PFSK-1 (cell line): ENCODE results near the gene GALNT4.

Experiments used
- FOXP2 ChIP-seq: optimal IDR thresholded peaks from 2 replicates; pipeline ENCODE3; 2011; ENCODE audit warnings: borderline replicate concordance, control low read depth, inconsistent platforms; ENCODE audit not compliant: insufficient read depth; ENCODE audit errors: extremely low read length, extremely low read depth
- POLR2AphosphoS5 ChIP-seq: IDR thresholded peaks from 2 replicates; pipeline ENCODE4 v1.6.1; 2012; ENCODE audit warnings: low read depth, mild to moderate bottlenecking, control low read depth, low read length, moderate library complexity
- REST ChIP-seq, 2 experiments: IDR thresholded peaks; 2 replicates each; pipeline versions ENCODE4 v1.6.1 to v1.8.0; 2011 to 2012; ENCODE audit warnings: low read depth in 2 of 2, low read length in 2 of 2, control low read depth in 1 of 2, inconsistent platforms in 1 of 2, mild to moderate bottlenecking in 1 of 2, moderate library complexity in 1 of 2; ENCODE audit not compliant: insufficient read depth in 1 of 2
- SIN3A ChIP-seq: IDR thresholded peaks from 2 replicates; pipeline ENCODE4 v1.6.1; 2012; ENCODE audit warnings: mild to moderate bottlenecking, low read length, moderate library complexity, borderline replicate concordance; ENCODE audit not compliant: insufficient read depth
- TAF1 ChIP-seq: IDR thresholded peaks from 2 replicates; pipeline ENCODE4 v1.6.1; 2012; ENCODE audit warnings: low read length, control low read depth, borderline replicate concordance; ENCODE audit not compliant: insufficient read depth

GALNT4 gene

DNA sequence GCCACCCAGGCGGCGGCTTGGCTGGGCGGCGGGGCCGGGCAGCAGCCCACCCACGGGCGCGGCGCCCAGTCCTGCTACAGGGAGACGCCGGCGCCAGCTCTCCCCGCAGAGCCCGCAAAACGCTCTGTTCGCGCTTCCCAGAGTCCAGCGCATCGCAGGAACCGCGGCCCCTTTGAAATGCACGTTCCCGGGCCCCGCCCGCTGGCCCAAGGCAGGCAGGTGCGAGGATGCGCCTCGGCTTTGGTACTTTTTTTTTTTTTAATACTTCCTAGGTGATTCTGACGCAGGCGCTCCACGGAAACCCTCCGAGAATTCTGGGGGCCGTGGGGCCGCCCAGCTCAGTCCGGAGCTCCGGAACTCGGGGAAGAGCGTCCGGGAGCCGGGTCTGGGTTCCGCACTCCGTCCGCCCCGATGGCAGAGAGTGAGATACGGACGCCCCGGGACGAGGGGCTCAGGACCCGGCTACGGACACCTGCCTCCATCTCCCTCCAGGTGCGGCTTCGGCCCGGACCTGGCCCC, 768 bp upstream of the GALNT4 start:
- TF ChIP-seq FOXP2 (no peak), SIN3A (no peak), POLR2AphosphoS5 (no peak), TAF1 (no peak), REST (IDR thresholded peaks at IDR 0.05; ENCODE audit: insufficient read depth in 1 of 2, low read depth in 2 of 2, low read length in 2 of 2) (no peak)

DNA sequence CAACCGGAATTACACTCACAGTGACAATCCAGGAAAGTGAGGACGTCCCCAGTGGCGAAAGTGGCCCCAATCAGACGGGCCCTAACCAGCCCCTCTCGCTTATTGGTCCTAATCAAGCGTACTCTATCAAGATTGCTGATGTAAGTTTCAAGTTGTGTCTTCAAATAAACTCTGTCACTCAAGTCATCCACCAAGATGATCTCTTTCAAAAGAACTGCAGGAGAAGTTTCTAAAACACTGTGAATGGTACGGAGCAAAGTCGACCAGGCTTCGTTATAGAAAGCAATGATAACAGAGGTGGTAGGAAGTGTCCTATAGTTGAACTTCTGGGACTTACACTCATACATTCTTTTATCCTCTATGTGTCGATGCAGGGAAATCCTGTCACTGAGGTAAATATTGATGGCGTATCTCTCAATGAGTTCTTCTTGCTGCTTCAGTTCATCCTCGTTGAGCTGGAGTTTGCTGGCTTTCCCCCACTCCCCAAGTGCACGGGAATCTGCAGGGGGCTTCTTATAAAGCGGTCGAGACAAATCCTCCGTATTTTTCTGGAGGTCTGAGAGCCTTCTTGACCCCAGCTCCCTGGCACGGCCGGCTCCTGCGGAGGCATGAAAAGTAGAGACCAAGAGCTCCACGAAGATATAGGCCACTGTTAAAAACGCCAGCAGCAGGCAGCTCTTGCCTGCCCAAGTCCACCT, 604 bp downstream of the GALNT4 start:
- TF ChIP-seq REST (IDR thresholded peaks at IDR 0.05; ENCODE audit: insufficient read depth in 1 of 2, low read depth in 2 of 2, low read length in 2 of 2) (no peak), FOXP2 (no peak), TAF1 (no peak), POLR2AphosphoS5 (no peak), SIN3A (no peak)

- TF ChIP-seq TAF1 (no peak), FOXP2 (no peak), REST (IDR thresholded peaks at IDR 0.05; ENCODE audit: insufficient read depth in 1 of 2, low read depth in 2 of 2, low read length in 2 of 2) (no peak), POLR2AphosphoS5 (no peak), SIN3A (no peak)
Measured at GRCh38 chr12:89523393-89523792, 1.2 kb downstream of the GALNT4 start.

DNA sequence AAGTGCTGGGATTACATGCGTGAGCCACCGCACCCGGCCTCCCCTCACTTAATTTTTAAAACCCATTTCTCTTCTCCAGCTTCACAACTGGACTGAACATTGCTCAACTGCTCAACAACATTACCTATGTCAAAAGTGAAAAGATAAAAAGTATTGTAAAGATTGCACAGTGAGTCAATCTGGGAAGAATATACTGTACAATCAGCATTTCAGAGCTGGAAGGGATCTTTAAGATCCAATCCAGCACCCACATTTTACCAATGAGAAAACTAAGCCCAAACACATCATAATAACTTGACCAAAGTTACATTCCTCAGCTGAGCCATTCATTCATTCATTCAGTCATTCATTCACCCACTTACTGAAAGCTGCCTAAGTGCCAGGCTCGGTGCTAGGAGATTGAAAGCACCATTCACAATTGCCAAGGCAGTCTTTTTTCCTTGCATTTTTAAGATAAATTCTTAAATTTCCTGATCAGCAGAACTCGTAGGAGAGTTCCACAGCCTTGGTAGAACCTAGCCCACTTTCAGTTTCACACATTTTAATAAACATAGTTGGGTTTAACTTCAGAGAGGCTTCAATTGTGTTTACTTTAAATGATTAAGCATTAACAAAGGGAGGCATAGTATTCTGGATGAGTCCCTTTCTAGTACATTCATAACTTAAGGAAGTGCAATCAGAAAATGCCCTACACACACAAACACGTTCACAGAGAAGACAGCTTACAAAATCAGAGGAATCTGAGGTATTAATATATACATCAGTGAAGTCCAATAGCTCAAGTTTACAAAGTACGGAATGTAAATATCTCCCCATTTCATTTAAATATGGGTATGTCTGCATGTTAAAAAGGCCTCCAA, 3.0 kb downstream of the GALNT4 start:
- TF ChIP-seq TAF1 = no peak
- TF ChIP-seq SIN3A = no peak
- TF ChIP-seq POLR2AphosphoS5 = no peak
- no peak for TF ChIP-seq FOXP2
- no peak for TF ChIP-seq REST (IDR thresholded peaks at IDR 0.05; ENCODE audit: insufficient read depth in 1 of 2, low read depth in 2 of 2, low read length in 2 of 2)
